ENCODE data around the gene DRC1.
"Not testable (repeated sequence)": the region's sequence is repeated elsewhere in the genome, so short reads cannot be mapped to it uniquely, and the experiment has no call there.

DRC1 gene

DNA sequence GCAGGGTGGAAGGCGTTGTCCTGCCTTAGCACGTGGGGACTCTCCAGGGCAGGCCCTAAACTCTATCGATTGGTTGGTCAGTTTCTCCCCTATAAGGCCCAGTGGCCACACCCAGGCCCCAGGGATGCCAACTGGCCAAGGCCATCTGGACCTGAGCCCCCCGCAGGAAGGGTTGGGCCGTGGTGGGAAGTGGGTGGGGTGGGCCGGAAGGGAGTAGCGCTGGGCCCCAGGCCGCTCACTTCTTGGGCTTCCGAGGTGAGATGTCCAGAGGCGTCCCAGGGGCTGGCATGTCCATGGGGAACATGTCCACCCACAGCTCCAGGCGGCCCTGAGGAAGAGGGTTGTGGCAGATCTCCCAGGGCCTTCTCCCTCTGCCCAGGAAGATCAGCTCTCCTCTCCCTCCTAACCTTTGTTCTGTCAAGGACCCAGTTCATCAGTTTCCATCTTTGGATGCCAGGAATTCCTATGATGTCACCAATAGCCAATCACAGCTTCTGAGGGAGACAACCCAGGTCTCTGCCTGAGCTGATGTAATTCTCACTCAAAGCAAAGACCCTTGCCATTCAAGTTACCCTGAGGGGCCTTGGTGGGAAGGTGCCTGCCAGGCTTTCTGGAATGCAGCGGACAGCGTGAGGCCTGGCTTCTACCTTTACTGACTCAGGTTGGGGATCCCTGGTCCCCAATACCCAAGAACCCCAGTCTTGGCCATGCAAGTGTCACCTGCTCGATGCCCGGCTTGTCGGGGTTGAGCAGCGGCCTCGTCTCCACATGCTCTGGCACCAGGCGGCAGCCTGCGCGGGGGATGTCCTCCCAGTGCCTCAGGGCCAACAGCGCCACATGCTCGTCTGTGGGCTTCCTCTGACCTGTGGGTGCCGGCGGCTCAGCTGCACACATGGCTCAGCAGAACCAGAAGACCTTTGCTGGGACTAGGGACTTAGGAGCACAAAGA, 61.8 kb downstream of the DRC1 start:
- no peak for DNase-seq (ENCODE audit: low read depth in 3 of 3)

DNA sequence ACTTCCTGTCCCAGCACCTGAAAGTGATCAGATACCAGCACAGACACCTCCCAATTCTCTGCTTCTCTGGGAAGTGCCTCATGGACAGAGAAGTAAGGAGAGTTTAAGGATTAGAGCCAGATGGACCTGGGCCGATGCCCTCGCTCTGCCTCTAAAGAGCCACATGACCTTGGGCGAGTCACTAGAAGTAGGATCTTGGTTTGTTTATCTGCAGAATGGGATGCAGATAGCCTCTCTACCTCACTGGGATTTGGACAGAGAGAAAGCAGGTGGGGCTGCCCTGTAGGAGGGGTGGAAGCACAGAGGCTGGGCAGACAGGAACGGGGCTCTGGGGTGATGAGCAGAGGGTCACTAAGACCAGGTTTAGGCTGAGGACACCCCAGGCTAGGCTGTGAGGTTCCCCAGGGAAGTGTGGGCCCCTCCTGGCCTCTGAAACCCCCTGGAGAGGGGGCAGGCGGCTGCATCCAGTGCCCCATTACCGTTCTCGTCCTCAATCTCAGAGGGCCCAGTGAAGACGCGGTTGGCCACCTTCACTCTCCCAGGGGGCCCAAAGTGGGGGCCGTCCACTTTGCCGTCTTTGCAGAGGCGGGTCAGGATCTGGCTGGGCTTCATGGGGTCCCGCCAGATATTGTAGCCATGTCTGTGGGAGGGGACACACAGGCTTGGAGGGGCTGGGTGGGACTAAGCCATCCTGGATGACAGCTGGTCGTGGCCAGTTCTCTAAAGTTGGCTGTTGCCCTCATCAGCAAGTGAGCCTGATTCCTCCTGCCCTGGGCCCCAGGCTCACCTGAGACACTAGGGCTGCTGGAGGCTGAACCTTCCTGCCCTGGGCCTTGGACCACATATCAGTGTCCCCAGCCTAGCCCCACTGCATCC, 62.9 kb downstream of the DRC1 start:
- no peak for DNase-seq (ENCODE audit: low read depth in 3 of 3)

DNA sequence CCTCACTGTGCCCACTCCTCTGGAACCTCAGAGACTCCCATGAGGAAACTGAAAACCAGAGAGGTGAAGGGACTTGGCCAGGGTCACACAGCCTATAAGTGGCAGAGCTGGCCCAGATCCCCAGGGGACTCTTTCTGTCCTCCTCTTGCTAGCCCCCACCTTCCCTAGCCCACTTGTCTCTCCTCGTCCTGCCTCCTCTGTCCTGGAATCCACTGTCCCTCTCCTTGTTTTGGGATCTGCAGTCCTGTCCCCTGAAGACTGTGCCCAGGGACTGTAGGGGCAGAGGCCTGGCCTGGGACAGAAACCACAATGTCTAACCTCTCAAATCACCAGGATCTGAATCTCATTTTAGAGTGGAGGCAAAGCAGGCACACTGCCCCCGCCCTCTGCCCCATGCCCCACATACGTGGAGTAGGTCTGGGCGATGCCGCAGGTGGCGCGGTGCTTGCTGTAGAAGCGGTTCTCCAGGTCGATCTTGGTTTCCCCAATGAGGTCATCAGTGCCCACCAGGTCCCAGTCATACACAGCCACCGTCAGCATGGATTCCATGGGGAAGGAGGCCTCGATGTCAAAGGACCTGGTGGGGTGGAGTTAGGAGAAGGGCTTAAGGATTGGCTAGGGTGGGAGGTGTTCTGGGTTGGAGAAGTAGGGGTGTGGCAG, 63.7 kb downstream of the DRC1 start:
- no peak for DNase-seq (ENCODE audit: low read depth in 3 of 3)

DNA sequence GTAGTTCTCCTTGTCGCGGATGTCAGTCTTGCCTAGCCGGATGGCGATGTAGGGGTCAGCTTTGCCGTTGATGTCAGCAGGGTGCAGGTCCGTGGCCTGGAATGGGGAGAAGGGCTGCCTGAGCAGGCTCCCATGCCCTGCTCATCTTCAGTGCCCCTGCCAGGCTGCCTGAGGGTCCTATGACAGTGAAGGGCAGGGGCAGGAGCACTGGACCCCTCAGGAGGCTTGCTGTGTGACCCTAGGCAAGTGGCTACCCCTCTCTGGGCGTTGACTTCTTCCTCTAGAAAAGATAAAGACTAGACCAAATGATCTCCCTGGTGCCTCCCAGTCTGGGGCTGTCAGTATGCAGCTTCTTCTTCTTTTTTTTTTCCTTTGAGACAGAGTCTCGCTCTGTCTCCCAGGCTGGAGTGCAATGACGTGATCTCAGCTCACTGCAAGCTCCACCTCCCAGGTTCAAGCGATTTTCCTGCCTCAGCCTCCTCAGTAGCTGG, 64.3 kb downstream of the DRC1 start:
- DNase-seq (ENCODE audit: low read depth in 3 of 3): no peak

DNA sequence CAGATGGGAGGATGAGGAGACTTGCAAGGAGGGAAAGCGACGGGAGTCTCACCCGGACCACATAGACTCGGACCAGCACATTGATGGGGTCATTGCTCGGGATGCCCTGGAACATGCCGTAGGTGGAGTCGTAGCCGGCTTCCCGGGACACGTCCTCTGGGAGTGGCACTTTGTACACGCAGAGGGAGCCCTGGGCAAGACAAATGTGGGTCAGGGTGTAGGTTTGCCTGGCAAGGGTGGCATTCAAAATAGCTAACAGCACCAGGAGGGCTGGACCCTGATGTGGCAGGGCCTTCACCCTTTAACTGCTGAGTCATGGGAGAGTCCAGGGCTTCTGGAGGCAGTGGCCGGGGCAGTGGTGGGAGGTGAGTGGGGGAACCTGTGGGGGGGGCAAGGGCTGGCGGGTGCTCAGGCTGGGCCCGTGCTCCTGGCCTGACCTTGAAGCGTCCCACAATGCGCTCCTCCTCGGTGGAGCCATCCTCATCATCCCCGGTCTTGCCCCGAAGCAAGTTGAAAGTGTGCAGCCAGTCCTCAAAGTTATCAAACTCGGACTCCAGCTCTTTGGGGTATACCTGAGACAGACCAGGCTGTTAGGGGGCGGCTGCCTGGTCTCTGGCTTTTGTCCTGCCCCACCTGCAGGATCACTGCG, 65.1 kb downstream of the DRC1 start:
- DNase-seq (ENCODE audit: low read depth in 3 of 3): no peak

DNA sequence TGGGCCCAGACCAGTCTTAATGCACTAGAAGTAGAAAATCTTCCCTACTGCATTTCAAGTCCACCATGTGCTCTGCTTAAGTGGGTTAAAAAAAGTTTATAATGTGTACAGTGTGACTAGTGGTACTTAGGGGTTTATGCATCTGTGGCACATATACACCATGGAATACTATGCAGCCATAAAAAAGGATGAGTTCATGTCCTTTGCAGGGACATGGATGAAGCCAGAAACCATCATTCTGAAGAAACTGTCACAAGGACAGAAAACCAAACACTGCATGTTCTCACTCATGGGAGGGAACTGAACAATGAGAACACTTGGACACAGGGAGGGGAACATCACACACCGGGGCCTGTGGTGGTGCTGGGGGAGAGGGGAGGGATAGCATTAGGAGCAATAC, 66.8 kb downstream of the DRC1 start:
- not testable (repeated sequence) for DNase-seq (ENCODE audit: low read depth in 3 of 3)

DNA sequence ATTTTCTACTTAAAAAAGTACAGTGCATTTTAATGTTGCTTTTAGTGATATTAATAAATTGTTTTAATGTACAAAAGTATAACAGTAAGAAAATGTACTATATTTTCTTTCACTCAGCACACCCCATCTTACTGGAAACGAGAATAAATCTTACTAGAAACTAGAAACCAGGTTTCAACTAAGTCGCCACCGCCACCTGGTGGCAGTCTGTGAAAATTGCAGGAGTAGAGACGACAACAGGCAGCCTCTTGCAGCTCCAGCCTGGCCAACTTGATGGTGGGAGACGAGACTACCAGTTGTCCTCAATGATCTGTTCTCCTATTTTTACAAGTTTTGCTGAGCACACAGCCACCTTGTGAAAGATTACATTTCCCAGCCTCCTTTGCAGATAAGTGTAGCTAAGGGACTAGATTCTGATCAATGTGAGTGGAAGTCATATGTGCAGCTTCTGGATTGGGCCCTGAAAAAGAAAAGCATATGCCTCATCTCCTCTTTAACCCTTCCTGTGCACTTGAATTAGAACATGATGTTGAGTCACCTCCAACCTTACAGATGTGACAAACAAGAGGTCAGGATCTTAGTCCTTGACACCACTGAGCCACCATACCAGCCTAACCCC, 67.5 kb downstream of the DRC1 start:
- peak in 2 of 3 experiments; percentile 14 to 38 for DNase-seq (ENCODE audit: low read depth in 3 of 3)

DNA sequence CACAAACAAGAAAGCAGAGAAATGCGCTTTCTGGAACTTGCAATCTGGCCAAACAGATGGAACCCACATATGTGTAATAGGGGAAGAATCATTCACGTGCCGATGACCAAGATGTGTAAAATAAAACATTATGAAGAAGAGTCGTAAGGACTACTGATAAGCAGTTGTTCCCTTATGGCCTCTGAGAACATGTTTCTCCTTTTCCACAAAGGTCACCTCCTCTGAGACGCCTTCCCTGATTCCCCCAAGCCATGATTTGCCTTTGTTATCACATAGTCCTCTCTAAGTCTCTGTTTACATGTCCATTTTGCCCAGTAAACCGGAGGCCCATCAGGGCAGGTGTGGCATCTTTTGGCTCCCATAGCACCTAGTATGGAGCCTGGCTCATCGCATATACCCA, 68.2 kb downstream of the DRC1 start:
- DNase-seq (ENCODE audit: low read depth in 3 of 3): no peak

DNA sequence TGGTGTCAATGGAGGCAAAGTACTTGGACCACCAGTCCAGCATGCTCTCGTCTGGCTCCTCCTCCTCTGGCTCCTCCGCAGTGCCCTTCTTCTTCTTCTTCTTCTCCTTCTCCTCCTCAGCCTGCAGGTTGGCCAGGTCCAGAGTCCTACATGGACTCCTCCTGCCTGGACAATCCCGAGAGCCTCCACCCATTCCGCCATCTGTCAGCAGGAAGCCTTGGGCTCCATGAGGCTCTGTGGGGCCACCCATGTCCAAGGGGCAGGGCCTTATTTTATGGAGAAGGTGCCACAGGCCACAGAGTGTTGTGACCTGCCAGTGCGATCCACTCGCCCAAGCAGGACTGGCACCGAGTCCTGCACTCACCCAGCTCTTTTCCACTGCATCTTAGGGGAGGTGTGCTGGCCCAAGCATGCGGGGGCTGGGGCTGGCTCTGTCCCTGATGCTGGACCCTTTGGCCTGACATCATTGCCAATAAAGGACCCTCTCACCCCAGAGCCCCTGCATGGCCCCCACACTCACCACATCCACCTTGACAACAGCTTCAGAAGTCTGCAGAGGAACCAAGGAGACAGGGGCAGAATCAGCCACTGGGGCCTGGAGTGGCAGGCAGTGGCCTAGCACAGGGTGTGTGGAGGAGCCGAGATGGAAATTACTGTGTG, 69.0 kb downstream of the DRC1 start:
- no peak for DNase-seq (ENCODE audit: low read depth in 3 of 3)

DNA sequence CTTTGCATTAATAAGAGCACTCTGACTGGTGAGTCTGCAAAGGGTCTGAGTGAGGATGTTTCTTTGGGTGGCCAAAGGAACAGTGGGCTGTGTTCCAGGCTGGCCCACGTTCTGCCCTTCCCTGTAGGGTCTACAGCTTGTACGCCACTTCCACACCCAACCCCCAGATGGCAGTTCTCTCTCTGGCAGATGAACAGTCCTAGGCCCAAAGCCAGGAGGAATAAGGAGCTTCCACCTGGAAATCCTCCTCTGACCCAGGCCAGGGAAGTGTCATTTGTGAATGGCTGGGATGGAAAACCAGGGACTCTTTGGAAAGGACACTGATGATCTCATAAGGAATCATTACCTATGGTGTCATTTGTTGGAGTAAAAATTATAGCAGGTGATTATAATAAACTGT, 69.6 kb downstream of the DRC1 start:
- no peak for DNase-seq (ENCODE audit: low read depth in 3 of 3)

DNA sequence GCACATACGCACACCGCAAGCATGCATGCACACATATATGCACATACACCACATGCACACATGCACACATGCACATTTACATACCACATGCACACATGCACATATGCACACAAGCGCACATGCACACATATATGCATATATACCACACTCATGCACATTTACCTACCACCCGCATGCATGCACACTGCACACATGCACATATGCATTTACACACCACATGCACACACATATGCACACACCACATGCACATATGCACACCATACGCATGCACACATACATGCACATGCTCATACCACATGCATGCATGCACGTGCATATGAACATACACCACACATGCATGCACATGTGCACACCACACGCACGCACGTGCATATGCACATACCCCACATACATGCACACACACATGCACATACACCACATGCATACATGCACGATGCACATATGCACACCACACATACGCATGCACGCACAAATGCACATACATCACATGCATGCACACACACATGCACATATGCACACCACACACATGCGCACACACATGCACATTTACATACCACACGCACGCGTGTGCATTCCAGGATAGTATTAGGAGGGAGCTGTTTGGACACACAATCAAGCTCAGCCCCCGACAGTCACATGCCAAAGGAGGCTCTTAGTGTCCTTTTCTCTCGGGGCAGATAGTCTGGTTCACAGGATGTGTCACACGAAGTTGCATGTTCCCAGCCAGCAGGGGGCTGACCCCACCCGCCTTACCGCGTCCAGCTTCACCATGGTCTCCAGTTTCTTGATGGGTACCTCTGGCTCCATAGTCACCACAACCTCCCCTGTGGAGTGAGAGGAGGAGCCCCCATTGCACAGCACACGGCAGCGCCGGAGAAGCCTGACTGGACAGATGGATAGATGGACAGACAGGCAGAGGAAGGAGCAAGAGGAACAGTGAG, 70.3 kb downstream of the DRC1 start:
- DNase-seq (ENCODE audit: low read depth in 3 of 3): no peak

DNA sequence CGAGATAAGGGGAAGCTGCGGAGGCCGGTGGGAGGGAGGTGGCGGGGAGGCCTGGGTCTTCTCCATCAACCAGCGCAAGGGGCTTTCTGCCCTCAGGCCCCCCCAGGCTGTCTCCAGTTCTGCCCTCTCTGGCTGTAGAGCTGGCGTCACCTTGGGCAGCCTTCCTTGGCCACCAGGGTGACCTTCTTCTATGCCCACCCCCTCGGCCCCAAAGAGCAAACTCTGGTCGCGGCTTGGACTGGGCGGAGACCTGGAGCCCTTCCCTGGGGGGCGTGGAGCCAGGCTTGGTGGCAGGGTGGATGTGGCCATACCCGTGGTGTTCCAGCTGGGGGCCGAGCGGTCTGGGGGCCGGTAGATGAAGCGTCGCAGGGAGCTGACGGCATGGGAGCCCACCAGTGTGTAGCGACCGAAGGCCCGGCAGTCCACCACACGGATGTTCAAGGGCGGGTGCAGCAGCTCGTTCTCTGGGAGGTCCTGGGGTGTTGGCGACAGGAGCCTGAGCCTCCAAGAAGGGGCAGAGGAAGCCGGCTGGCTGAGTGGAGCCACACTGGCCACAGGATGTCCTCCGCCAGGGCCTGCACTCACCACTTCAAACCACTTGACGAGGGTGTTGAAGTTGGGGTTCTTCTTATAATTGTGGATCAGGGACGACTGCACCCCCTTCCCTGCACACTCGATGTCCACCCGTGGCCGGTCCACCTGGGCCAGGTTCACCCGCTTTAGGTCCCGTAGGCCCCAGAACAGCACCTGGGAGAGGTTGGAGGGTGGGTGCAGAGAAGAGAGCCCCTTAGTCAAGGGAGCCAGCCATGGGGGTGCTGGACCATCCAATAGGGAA, 71.3 kb downstream of the DRC1 start:
- DNase-seq (ENCODE audit: low read depth in 3 of 3): no peak

DNA sequence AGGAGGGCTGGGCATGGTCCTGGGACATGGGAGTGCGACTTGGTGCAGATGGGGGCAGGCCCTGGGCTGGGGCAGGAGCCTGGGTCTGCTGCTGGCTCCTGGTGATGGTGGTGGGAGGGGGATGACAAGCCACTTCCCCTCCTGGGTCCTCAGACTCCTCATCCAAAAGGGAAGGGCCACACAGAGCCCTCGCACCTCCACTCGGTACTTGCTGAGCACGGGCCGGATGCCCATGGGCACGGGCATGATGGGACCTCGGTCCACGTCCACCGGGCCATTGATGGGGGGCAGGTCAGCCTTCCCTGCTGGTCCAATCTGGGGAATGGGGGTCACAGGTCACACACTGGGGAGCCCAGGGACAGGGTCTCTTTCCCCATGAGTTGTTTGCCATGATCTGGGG, 72.1 kb downstream of the DRC1 start:
- no peak for DNase-seq (ENCODE audit: low read depth in 3 of 3)

DNA sequence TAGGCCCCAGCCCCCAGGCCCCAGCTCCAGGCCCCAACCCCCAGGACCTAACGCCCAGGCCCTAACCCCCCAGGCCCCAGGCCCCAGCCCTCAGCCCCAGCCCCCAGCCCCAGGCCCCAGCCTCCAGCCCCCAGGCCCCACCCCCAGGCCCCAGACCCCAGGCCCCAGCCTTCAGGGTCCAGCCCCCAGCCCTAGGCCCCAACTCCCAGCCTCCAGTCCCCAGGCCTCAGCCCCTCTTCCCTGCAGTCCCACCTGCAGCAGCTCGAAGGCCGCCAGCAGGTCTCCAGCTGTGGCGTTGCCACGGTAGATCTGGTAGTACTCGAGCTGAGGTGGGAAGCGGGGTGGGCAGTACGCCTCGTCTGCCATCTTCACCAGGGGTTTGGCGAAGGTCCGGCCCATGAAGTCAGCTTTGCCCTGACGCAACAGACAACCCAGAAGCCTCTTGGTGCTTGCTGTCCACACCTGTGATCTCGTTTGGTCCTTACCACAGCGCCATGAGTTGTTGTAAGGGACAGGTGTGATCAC, 72.6 kb downstream of the DRC1 start:
- no peak for DNase-seq (ENCODE audit: low read depth in 3 of 3)

DNA sequence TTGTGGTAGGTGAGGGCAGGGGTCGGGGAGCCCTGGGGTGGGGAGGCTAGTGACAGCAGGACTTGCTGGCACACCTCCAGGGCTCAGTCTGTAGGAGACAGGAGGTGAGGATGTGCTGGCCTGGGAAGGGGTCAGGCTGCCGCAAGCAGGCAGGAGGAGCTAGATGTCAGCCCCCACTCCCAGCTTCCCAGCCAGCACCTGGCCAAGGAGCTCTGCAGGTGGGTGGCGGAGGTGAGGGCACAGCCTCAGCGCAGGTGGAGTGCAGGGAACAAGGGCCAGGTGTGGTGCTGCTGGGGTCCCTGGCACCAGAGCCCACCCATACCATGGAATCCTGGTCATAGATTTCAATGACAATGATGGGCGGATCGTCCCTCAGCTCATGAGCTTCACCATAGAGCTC, 73.3 kb downstream of the DRC1 start:
- no peak for DNase-seq (ENCODE audit: low read depth in 3 of 3)

DNA sequence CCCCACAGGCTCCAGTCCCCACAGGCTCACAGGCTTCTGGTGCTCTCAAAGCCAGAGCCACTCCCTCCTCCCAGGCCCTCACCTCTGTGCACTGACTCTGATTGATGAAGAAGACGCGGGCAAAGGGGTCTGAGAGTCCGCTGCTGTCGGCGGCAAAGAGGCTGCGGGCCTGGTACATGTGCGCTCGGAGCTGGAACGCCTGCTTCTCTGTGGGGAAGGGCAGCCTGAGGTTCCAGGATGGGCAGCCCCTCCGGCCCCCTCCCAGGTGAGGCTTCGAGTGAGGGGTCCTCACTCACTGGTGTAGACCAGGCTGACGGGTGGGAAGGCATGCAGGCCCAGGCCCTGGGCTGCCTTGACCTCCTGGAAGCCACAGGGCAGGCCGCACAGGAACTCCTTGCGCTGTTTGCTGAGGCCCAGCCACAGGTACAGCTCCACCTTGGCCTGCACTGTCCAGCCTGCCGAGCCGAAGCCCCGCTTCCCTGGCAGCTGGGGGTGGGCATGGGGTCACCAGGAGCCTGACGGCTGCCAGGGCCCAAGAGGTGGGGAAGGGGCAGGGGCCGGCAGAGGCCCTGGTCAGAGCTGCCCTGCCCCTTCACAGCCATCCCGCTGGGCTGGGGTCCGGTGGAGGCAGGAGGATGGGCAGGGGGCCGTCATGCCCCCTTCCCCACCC, 74.2 kb downstream of the DRC1 start:
- no peak for DNase-seq (ENCODE audit: low read depth in 3 of 3)

DNA sequence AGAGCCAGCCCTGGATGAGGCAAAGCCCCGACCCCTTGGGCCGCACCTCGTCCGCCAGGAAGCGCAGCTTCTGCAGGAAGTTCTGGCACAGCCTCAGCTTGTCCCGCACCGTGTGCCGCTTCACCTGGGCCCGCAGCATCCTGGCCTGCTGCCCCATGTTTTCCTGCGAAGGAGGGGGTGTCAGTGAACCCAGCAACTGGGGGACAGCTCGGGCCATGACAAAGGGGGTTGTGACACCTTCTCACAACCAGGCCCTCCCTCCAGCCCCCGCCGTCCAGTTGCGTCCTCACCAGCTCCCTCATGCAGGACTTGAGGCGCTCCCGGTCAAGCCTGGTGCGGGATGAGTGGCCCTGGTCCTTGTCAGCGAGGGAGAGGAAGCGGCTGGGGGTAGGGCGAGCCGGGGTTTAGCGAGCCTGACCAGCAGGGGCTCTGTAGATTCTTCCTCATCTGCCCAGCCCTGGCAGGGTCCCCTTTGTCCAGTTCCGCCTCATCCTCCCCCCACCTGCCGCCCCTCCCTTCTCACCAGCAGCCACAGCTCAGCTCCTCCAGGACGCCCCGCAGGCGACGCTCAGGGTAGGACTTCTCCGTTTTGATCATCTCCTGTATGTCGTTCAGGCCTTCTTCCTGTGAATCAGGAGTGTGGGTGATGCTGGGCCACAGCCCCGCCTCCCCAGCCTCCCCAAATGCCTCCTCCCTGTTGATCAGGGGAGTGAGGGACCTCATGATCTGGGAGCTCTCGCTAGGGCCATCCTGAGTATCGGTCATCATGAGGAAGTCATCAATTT, 75.6 kb downstream of the DRC1 start:
- DNase-seq (ENCODE audit: low read depth in 3 of 3): no peak
